Tibial nerve (tissue), 4 donors: ENCODE measurements around the gene PAEP. TPM values are rescaled to one million over a fixed set of nuclear protein-coding genes. Genes with fewer than 3 reads are reported as not detected.

Source experiments
- DNase-seq, 2 donors: peaks; one replicate each; pipeline ENCODE4 v3.0.0-alpha.2; 2019; ENCODE audit warnings: low spot score in 2 of 2
- H3K27ac ChIP-seq, 4 donors: fragments of 200-600 bp; sonication (generic) in 3 of 4; one replicate each; pipeline ENCODE4 v1.5.1; 2017 to 2019; ENCODE audit warnings: mild to moderate bottlenecking in 1 of 4
- H3K27me3 ChIP-seq, 2 donors: fragments of 200-600 bp; sonication (generic) in 1 of 2; one replicate each; pipeline versions ENCODE4 v1.5.1 to v1.6.0; 2017 to 2019
- H3K36me3 ChIP-seq, 3 donors: fragments of 200-600 bp; sonication (generic); one replicate each; pipeline ENCODE4 v1.5.1; 2018 to 2019
- H3K4me1 ChIP-seq, 4 donors: fragments of 200-600 bp; sonication (generic) in 3 of 4; one replicate each; pipeline ENCODE4 v1.5.1; 2017 to 2019
- H3K4me3 ChIP-seq, 4 donors: fragments of 200-600 bp; sonication (generic) in 3 of 4; one replicate each; pipeline ENCODE4 v1.5.1; 2017 to 2019; ENCODE audit warnings: mild to moderate bottlenecking in 1 of 4, moderate library complexity in 1 of 4
- H3K9me3 ChIP-seq, 4 donors: fragments of 200-600 bp; sonication (generic) in 3 of 4; one replicate each; pipeline ENCODE4 v1.5.1; 2017 to 2019
- EP300 ChIP-seq, 2 donors: sonication (generic); formaldehyde crosslinking; IDR thresholded peaks; one replicate each; pipeline ENCODE4 v1.6.1; 2017; ENCODE audit warnings: antibody characterized with exemption in 2 of 2, mild to moderate bottlenecking in 1 of 2
- POLR2A ChIP-seq, 2 donors: fragments of 450-650 bp; IDR thresholded peaks; one replicate each; pipeline ENCODE4 v1.6.1; 2017; ENCODE audit warnings: antibody characterized with exemption in 2 of 2, mild to moderate bottlenecking in 2 of 2, moderate library complexity in 2 of 2
- WGBS, 2 donors: methylation state at CpG; one replicate each; pipeline ENCODE4 v1.1.5; 2018; 5-methylcytosine and 5-hydroxymethylcytosine counted together
- total RNA-seq, 4 donors: library from RNA; depleted of rRNA; stranded (reverse); fragments of >200 nt; gene quantifications; one replicate each; pipeline ENCODE4 v1.1.0, GENCODE V29; 2016
- TF ChIP-seq, protein P1 (sequence below), 5 experiments: fragments of 200-600 bp in 3 of 5; fragments of 450-650 bp in 2 of 5; sonication (generic) in 3 of 5; IDR thresholded peaks; one replicate each; pipeline ENCODE4 v1.5.1; 2016 to 2019; ENCODE audit warnings: antibody characterized with exemption in 5 of 5, mild to moderate bottlenecking in 3 of 5, moderate library complexity in 2 of 5

The PAEP gene
- total RNA-seq, 4 donors from 2014 or later: not detected

GRCh38 chr9:135606885-135607259 is 45.3 kb downstream of the PAEP start:
- no peaks in the 10 kb centered on the region for H3K4me1 ChIP-seq
- no peaks in the 10 kb centered on the region for H3K9me3 ChIP-seq
- 72 to 81% methylated on average over 11 of the region's 11 CpGs for WGBS, 2 donors
- H3K36me3 ChIP-seq: no peaks in the 10 kb centered on the region
- no peak for DNase-seq
- H3K27me3 ChIP-seq: peaks cover 0 to 14% of the 10 kb centered on the region in 2 donors
- TF ChIP-seq POLR2A (IDR thresholded peaks at IDR 0.05) (no peak), EP300 (IDR thresholded peaks at IDR 0.05) (no peak)
- TF ChIP-seq, protein P1, sequence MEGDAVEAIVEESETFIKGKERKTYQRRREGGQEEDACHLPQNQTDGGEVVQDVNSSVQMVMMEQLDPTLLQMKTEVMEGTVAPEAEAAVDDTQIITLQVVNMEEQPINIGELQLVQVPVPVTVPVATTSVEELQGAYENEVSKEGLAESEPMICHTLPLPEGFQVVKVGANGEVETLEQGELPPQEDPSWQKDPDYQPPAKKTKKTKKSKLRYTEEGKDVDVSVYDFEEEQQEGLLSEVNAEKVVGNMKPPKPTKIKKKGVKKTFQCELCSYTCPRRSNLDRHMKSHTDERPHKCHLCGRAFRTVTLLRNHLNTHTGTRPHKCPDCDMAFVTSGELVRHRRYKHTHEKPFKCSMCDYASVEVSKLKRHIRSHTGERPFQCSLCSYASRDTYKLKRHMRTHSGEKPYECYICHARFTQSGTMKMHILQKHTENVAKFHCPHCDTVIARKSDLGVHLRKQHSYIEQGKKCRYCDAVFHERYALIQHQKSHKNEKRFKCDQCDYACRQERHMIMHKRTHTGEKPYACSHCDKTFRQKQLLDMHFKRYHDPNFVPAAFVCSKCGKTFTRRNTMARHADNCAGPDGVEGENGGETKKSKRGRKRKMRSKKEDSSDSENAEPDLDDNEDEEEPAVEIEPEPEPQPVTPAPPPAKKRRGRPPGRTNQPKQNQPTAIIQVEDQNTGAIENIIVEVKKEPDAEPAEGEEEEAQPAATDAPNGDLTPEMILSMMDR (IDR thresholded peaks at IDR 0.05): no peak
- no peak overlapping the region for H3K27ac ChIP-seq
- no peak overlapping the region for H3K4me3 ChIP-seq

DNA sequence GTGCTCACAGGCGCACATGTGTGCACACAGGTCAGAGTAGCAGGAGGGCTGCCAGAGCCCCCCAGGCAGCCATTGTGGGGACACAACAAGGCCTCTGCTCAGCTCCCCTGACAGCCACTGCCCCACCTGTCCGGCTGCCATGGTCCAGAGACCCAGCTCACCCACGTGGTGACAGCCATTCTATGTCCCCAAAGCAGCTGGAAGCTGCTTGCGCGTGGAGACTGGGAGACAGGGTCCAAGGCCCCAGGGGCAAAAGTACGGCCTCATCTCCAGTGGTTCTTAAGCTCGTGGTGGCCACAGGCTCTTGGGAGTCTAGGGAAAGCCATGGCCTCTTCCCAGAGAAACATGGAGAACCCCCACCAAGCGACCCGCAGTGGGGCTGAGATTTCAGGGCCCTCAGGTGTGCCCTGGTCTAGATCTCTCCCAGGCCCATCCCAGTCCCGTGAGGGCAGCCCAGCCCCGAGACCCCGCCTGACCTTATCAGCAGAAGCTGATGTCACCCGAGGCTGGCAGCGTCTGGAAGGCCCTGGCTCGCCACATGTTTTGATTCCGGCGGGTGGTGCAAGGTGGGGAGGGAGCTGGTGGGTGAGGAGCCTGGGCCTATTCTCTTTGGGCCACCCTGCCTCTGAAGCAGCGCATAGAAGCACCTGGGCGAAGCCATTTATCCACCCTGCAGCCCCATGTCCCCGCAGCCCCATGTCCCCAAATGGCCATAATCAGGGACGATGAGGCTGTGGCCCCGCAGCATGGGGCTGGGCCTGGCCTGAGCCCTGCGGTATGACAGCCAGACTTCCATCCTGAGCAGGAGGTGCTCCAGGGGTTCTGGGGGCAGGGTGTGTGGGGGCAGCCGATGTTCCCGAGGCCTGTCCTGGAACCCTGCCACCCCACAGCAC is 46.1 kb downstream of the PAEP start:
- no peaks in the 10 kb centered on the region for H3K4me1 ChIP-seq
- no peak overlapping the region for H3K4me3 ChIP-seq
- peaks cover 0 to 14% of the 10 kb centered on the region in 2 donors for H3K27me3 ChIP-seq
- WGBS, 2 donors: 72 to 83% methylated on average over 13 to 15 of the region's 25 CpGs
- no peak for DNase-seq
- H3K9me3 ChIP-seq: no peaks in the 10 kb centered on the region
- no peaks in the 10 kb centered on the region for H3K36me3 ChIP-seq
- H3K27ac ChIP-seq: no peak overlapping the region
- TF ChIP-seq POLR2A (IDR thresholded peaks at IDR 0.05) (no peak), EP300 (IDR thresholded peaks at IDR 0.05) (no peak)
- TF ChIP-seq, protein P1 (IDR thresholded peaks at IDR 0.05): no peak

DNA sequence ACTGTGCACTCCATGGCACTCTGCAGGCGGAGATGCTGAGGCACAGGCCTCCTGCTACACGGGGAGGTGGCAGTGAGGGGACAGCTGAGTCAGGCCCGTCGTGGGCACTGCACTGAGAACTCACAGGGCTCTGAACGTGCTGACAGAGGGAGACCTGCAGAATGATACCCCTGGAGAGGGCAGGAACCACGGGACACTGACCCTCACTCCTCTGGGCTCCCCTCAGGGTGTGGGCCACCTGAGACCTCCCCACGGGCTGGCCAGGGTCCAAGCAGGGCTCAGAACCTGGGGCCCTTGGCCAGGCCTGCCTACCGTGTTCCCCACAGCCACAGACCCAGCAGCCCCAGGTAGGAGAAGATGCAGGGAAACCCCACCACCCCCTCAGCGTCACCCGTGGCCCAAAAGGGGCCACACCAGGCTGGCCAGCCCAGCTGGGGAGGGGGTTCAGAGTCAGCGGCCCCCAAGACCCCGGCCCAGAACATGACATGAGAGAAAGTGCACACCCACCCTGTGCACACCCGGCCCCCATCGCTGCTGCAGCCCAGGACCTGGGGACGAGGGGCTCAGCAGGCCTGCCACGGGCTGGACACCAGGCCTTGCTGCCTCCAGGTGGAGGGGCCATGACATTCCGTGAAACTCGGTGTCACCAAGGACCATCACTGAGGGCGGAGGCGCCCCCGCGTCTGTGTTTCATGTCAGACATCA is 46.9 kb downstream of the PAEP start:
- Histone ChIP-seq H3K36me3 (no peaks in the 10 kb centered on the region), H3K4me3 (no peak overlapping the region), H3K4me1 (no peaks in the 10 kb centered on the region), H3K27me3 (peaks cover 0 to 22% of the 10 kb centered on the region in 2 donors), H3K9me3 (no peaks in the 10 kb centered on the region), H3K27ac (no peak overlapping the region)
- TF ChIP-seq, protein P1 (IDR thresholded peaks at IDR 0.05): no peak
- TF ChIP-seq POLR2A (IDR thresholded peaks at IDR 0.05): no peak
- TF ChIP-seq EP300 (IDR thresholded peaks at IDR 0.05): no peak
- no peak for DNase-seq
- WGBS, 2 donors: 85 to 88% methylated on average over 11 to 16 of the region's 22 CpGs

DNA sequence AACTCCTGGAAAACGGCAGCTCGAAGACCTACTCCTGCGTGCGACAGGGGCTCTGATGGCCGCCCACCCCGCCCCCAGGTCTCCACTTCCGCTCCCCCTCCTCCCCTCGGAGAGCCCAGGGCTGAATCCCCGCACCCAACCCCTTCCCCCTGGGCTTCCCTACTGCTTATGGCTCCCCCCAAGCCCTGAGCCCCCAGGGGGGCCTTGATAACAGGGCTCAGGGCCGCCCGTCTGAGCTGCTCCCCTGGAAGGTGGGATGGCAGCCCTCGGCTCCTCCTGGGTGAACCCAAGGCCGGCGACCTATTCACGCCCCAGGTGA is 47.4 kb downstream of the PAEP start:
- peaks cover 0 to 21% of the 10 kb centered on the region in 2 donors for H3K27me3 ChIP-seq
- H3K9me3 ChIP-seq: no peaks in the 10 kb centered on the region
- no peaks in the 10 kb centered on the region for H3K36me3 ChIP-seq
- no peak overlapping the region for H3K27ac ChIP-seq
- no peak overlapping the region for H3K4me3 ChIP-seq
- DNase-seq: no peak
- TF ChIP-seq POLR2A (IDR thresholded peaks at IDR 0.05) (no peak), EP300 (IDR thresholded peaks at IDR 0.05) (no peak)
- TF ChIP-seq, protein P1 (IDR thresholded peaks at IDR 0.05): no peak
- 67 to 77% methylated on average over 13 to 15 of the region's 15 CpGs for WGBS, 2 donors
- no peaks in the 10 kb centered on the region for H3K4me1 ChIP-seq

DNA sequence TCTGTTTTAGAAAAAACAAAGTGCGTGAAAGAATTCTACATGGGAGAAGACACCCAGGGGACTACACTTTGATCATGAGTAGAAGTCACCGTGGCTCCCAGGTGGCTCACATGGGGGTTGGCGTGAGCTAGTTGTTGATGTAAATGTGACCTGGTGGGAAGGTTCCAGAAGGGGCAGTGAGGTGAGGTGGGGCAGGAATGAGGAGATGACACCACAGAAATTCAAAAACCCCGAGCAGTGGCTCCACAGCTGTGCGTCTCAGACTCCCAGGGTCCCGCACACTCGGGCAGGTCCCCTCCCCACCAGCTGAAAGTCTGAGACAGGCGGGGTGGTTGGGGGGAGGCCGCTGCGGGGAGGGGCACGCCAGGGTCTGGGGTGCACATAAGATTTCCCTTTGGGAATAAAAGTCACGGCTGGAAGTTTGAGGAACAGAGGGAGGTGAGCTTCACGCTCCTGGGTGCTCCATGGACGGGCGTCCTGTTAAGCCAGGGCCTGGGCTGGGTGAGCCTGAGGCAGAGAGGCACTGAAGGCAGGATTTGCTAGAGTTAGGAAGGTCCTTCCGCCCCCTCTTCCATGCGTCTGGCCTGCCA is 47.9 kb downstream of the PAEP start:
- Histone ChIP-seq H3K27me3 (peaks cover 0 to 21% of the 10 kb centered on the region in 2 donors), H3K36me3 (no peaks in the 10 kb centered on the region), H3K27ac (no peak overlapping the region), H3K9me3 (no peaks in the 10 kb centered on the region), H3K4me1 (no peaks in the 10 kb centered on the region), H3K4me3 (no peak overlapping the region)
- no peak for DNase-seq
- WGBS, 2 donors: 71 to 75% methylated on average over 17 of the region's 17 CpGs
- TF ChIP-seq POLR2A (IDR thresholded peaks at IDR 0.05) (no peak), EP300 (IDR thresholded peaks at IDR 0.05) (no peak)
- TF ChIP-seq, protein P1 (IDR thresholded peaks at IDR 0.05): no peak
